H9 (cell line): ENCODE measurements around the gene HRH1. TPM values are rescaled to one million over a fixed set of nuclear protein-coding genes. Genes with fewer than 3 reads are reported as not detected.

Experiments
- DNase-seq: peaks from one replicate; pipeline ENCODE4 v3.0.0-alpha.2; 2017
- H2AFZ ChIP-seq: one replicate; pipeline ENCODE4 v1.6.1; 2013; ENCODE audit warnings: mild to moderate bottlenecking, low read length, control low read depth, moderate library complexity
- H2AK5ac ChIP-seq: 2 replicates; pipeline ENCODE4 v1.6.1; 2013; ENCODE audit warnings: low read length, control low read depth, mixed read lengths; ENCODE audit not compliant: insufficient read length
- H2BK120ac ChIP-seq: one replicate; pipeline ENCODE4 v1.6.1; 2013; ENCODE audit warnings: low read depth, mild to moderate bottlenecking, low read length, control low read depth, inconsistent platforms; ENCODE audit not compliant: poor library complexity, severe bottlenecking
- H2BK12ac ChIP-seq: 2 replicates; pipeline ENCODE4 v1.6.1; 2013; ENCODE audit warnings: low read length, control low read depth, mixed read lengths, low read depth; ENCODE audit not compliant: insufficient read length
- H2BK15ac ChIP-seq: 2 replicates; pipeline ENCODE4 v1.6.1; 2013; ENCODE audit warnings: low read depth, low read length, control low read depth
- H2BK20ac ChIP-seq: one replicate; pipeline ENCODE4 v1.6.1; 2013; ENCODE audit warnings: low read depth, mild to moderate bottlenecking, low read length, control low read depth, inconsistent platforms; ENCODE audit not compliant: poor library complexity, severe bottlenecking
- H2BK5ac ChIP-seq: 2 replicates; pipeline ENCODE4 v1.6.1; 2013; ENCODE audit warnings: low read length, control low read depth, mixed read lengths; ENCODE audit not compliant: insufficient read length
- H3K14ac ChIP-seq: 2 replicates; pipeline ENCODE4 v1.6.1; 2013; ENCODE audit warnings: low read length, control low read depth; ENCODE audit not compliant: insufficient read depth
- H3K18ac ChIP-seq: 2 replicates; pipeline ENCODE4 v1.6.1; 2013; ENCODE audit warnings: low read depth, mild to moderate bottlenecking, mixed read lengths, low read length, control low read depth; ENCODE audit not compliant: insufficient read length
- H3K23ac ChIP-seq: 2 replicates; pipeline ENCODE4 v1.6.1; 2013; ENCODE audit warnings: low read length, control low read depth, mixed read lengths, low read depth; ENCODE audit not compliant: insufficient read length
- H3K23me2 ChIP-seq: 2 replicates; pipeline ENCODE4 v1.6.1; 2013; ENCODE audit warnings: low read depth, mild to moderate bottlenecking, mixed read lengths, low read length, control low read depth; ENCODE audit not compliant: insufficient read length, poor library complexity, severe bottlenecking
- H3K27ac ChIP-seq: 2 replicates; pipeline ENCODE4 v1.5.1; 2013; ENCODE audit warnings: low read length, control low read depth, mixed read lengths, low read depth; ENCODE audit not compliant: insufficient read length
- H3K27me3 ChIP-seq: 2 replicates; pipeline ENCODE4 v1.6.1; 2013; ENCODE audit warnings: low read length, control low read depth, inconsistent platforms; ENCODE audit not compliant: insufficient read depth
- H3K4ac ChIP-seq: 2 replicates; pipeline ENCODE4 v1.6.1; 2013; ENCODE audit warnings: low read depth, mild to moderate bottlenecking, control low read depth, inconsistent platforms, low read length, moderate library complexity
- H3K4me1 ChIP-seq: 2 replicates; pipeline ENCODE4 v1.6.1; 2013; ENCODE audit warnings: low read length, control low read depth, inconsistent platforms; ENCODE audit not compliant: insufficient read depth
- H3K4me2 ChIP-seq: 2 replicates; pipeline ENCODE4 v1.6.1; 2013; ENCODE audit warnings: low read length, control low read depth, mixed read lengths; ENCODE audit not compliant: insufficient read length, insufficient read depth
- H3K56ac ChIP-seq: 2 replicates; pipeline ENCODE4 v1.6.1; 2013; ENCODE audit warnings: low read depth, mild to moderate bottlenecking, mixed read lengths, low read length, control low read depth; ENCODE audit not compliant: insufficient read length
- H3K79me1 ChIP-seq: 2 replicates; pipeline ENCODE4 v1.6.1; 2013; ENCODE audit warnings: low read depth, mild to moderate bottlenecking, moderate library complexity, low read length, control low read depth, inconsistent platforms; ENCODE audit not compliant: insufficient read depth, poor library complexity, severe bottlenecking
- H3K79me2 ChIP-seq: 2 replicates; pipeline ENCODE4 v1.6.1; 2013; ENCODE audit warnings: low read length, control low read depth, inconsistent platforms; ENCODE audit not compliant: insufficient read depth
- H3K9ac ChIP-seq: 2 replicates; pipeline ENCODE4 v1.6.1; 2013; ENCODE audit warnings: low read length, control low read depth, mixed read lengths; ENCODE audit not compliant: insufficient read length; ENCODE audit errors: extremely low read depth
- H3K9me3 ChIP-seq: one replicate; pipeline ENCODE4 v1.6.1; 2013; ENCODE audit warnings: low read depth, low read length, inconsistent platforms; ENCODE audit not compliant: control insufficient read depth
- H3T11ph ChIP-seq: one replicate; pipeline ENCODE4 v1.6.1; 2013; ENCODE audit warnings: mild to moderate bottlenecking, low read length, control low read depth, inconsistent platforms
- H4K20me1 ChIP-seq: one replicate; pipeline ENCODE4 v1.6.1; 2013; ENCODE audit not compliant: control insufficient read depth, insufficient read length, insufficient read depth
- H4K5ac ChIP-seq: 2 replicates; pipeline ENCODE4 v1.6.1; 2013; ENCODE audit warnings: low read depth, mild to moderate bottlenecking, mixed read lengths, low read length, control low read depth; ENCODE audit not compliant: insufficient read length
- H4K8ac ChIP-seq: replicated peaks from 2 replicates; pipeline ENCODE4 v1.6.1; 2013; ENCODE audit warnings: low read length, control low read depth, mixed read lengths, low read depth; ENCODE audit not compliant: insufficient read length
- H4K91ac ChIP-seq: 2 replicates; pipeline ENCODE4 v1.6.1; 2013; ENCODE audit warnings: low read depth, mild to moderate bottlenecking, moderate library complexity, mixed read lengths, low read length, control low read depth; ENCODE audit not compliant: insufficient read length
- H3K27ac Mint-ChIP-seq, 3 experiments: 2 replicates in 2 of 3; 3 replicates in 1 of 3; pipeline ENCODE4 v1.8.0; 2020 to 2021; ENCODE audit warnings: mixed read lengths in 3 of 3, mild to moderate bottlenecking in 1 of 3, moderate library complexity in 1 of 3
- H3K27me3 Mint-ChIP-seq: 2 replicates; pipeline ENCODE4 v1.8.0; 2021; ENCODE audit warnings: low read depth, mild to moderate bottlenecking, moderate library complexity, mixed read lengths
- H3K36me3 Mint-ChIP-seq, 3 experiments: 2 replicates in 2 of 3; 3 replicates in 1 of 3; pipeline ENCODE4 v1.8.0; 2020 to 2021; ENCODE audit warnings: low read depth in 3 of 3, mixed read lengths in 3 of 3; ENCODE audit not compliant: insufficient read depth in 1 of 3
- H3K4me1 Mint-ChIP-seq, 2 experiments: 2 replicates each; pipeline ENCODE4 v1.8.0; 2020; ENCODE audit warnings: mixed read lengths in 2 of 2
- H3K4me3 Mint-ChIP-seq, 2 experiments: 2 replicates in 1 of 2; 3 replicates in 1 of 2; pipeline ENCODE4 v1.8.0; 2020 to 2021; ENCODE audit warnings: mild to moderate bottlenecking in 2 of 2, mixed read lengths in 2 of 2, moderate library complexity in 1 of 2
- H3K9me3 Mint-ChIP-seq, 2 experiments: 2 replicates in 1 of 2; 3 replicates in 1 of 2; pipeline ENCODE4 v1.8.0; 2020; ENCODE audit warnings: mild to moderate bottlenecking in 2 of 2, mixed read lengths in 2 of 2, moderate library complexity in 1 of 2
- CTCF ChIP-seq: fragments of 200-600 bp; sonication (generic); conservative IDR thresholded peaks from 3 replicates; pipeline ENCODE4 v1.8.0; 2021; ENCODE audit warnings: antibody characterized with exemption, mild to moderate bottlenecking
- WGBS: extraction: QIAGEN DNeasy Blood & Tissue Kit; methylation state at CpG from one replicate; pipeline ENCODE4 v1.1.7; 2013; ENCODE audit warnings: missing lambda C conversion rate, low lambda C conversion rate, mixed read lengths; ENCODE audit not compliant: insufficient read length; ENCODE audit errors: extremely low coverage; 5-methylcytosine and 5-hydroxymethylcytosine counted together
- total RNA-seq: library from RNA; stranded (reverse); gene quantifications from 2 replicates; pipeline ENCODE4 v1.2.1, GENCODE V29; 2021

Gene HRH1
- total RNA-seq, 1 experiment from 2014 or later, result 0.74 TPM

DNA sequence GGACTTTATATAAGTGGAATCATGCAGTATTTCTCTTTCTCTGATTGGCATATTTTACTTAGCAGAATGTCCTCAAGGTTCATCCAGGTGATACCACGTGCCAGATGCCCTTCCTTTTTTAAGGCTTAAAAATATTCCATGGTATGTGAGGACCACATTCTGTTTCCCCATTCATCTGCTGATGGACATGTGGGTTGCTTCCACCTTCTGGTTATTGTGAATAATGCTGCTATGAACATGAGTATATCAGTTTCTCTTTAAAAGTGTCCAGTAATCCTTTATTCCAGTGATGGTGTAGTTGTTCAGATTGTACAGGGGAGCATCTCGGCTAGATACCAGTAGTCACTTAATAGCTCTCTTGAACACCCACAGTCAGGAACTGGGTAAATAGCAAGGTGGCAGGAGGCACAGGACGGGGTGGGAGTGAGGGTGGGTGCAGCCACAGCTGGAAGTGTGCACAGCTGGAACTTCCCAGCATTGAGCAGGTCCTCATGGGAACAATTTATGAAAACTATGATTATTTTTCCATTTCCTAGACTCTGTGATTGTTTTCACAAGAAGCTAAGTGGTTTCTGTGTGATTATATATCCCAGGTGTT is 67.6 kb downstream of the HRH1 start:
- Histone ChIP-seq H3K9ac (no peak overlapping the region), H3K18ac (no peak overlapping the region), H3T11ph (no peak overlapping the region), H3K4ac (no peak overlapping the region), H2BK5ac (no peak overlapping the region), H3K9me3 (no peaks in the 10 kb centered on the region), H3K79me2 (no peaks in the 10 kb centered on the region), H4K91ac (no peak overlapping the region), H3K23ac (no peak overlapping the region), H2BK12ac (no peak overlapping the region), H3K4me2 (no peak overlapping the region), H3K79me1 (no peaks in the 10 kb centered on the region), H2AFZ (no peak overlapping the region), H2BK15ac (no peak overlapping the region), H4K5ac (no peak overlapping the region), H3K56ac (no peak overlapping the region), H4K20me1 (no peaks in the 10 kb centered on the region), H2BK120ac (no peak overlapping the region), H3K27ac (no peak overlapping the region), H2BK20ac (no peak overlapping the region), H3K4me1 (no peaks in the 10 kb centered on the region), H2AK5ac (no peak overlapping the region), H3K14ac (no peak overlapping the region), H3K23me2 (no peaks in the 10 kb centered on the region), H3K27me3 (no peaks in the 10 kb centered on the region), H4K8ac (no peak overlapping the region)
- no CpG with 5 or more reads among the region's 3 CpGs for WGBS
- H3K27ac Mint-ChIP-seq, result no peak overlapping the region
- no peaks in the 10 kb centered on the region for H3K9me3 Mint-ChIP-seq
- no peaks in the 10 kb centered on the region for H3K36me3 Mint-ChIP-seq
- H3K4me1 Mint-ChIP-seq, result no peaks in the 10 kb centered on the region
- no peak for TF ChIP-seq CTCF
- H3K27me3 Mint-ChIP-seq, result peaks cover 3% of the 10 kb centered on the region
- no peak overlapping the region for H3K4me3 Mint-ChIP-seq
- DNase-seq, result no peak
